Activated T-helper 1 cell treated with anti-CD3 and anti-CD28 coated beads, Interleukin-12 subunit alpha, Interleukin-12 subunit beta, Interleukin-2, Interleukin-4 antibody, amounts not matched to agents 30 ng/mL and 10 ng/mL and 1 ng/mL, durations not matched to agents 14 hours and 24 hours and 36 hours (primary cell): Measurements from ENCODE around the gene TMED10. TPM values are rescaled to one million over a fixed set of nuclear protein-coding genes. Genes with fewer than 3 reads are reported as not detected.
"Not testable (repeated sequence)": the region's sequence is repeated elsewhere in the genome, so short reads cannot be mapped to it uniquely, and the experiment has no call there.

ENCODE experiments used
- DNase-seq: peaks from one replicate; pipeline ENCODE4 v3.0.0; 2021; ENCODE audit warnings: low spot score
- H3K27ac Mint-ChIP-seq: one replicate; pipeline ENCODE4 v1.8.0; 2021; ENCODE audit warnings: mild to moderate bottlenecking, mixed read lengths
- H3K27me3 Mint-ChIP-seq: one replicate; pipeline ENCODE4 v1.8.0; 2022; ENCODE audit warnings: mild to moderate bottlenecking, moderate library complexity, mixed read lengths; ENCODE audit not compliant: insufficient read depth
- H3K36me3 Mint-ChIP-seq: one replicate; pipeline ENCODE4 v1.8.0; 2021; ENCODE audit warnings: low read depth, mixed read lengths
- H3K4me1 Mint-ChIP-seq: one replicate; pipeline ENCODE4 v1.8.0; 2021; ENCODE audit warnings: low read depth, mixed read lengths
- H3K4me3 Mint-ChIP-seq: one replicate; pipeline ENCODE4 v1.8.0; 2021; ENCODE audit warnings: mild to moderate bottlenecking, moderate library complexity, mixed read lengths
- H3K9me3 Mint-ChIP-seq: one replicate; pipeline ENCODE4 v1.8.0; 2021; ENCODE audit warnings: mixed read lengths
- intact Hi-C: fragments of 100-400 bp; cut with micrococcal nuclease; formaldehyde crosslinking; loops from one replicate; pipeline ENCODE4 v1.15.1; 2024
- total RNA-seq: library from RNA; stranded (reverse); gene quantifications from 2 replicates; pipeline ENCODE4 v1.2.3, GENCODE V29; 2022

The TMED10 gene
- total RNA-seq, 1 donor from 2014 or later, result 195 TPM

DNA sequence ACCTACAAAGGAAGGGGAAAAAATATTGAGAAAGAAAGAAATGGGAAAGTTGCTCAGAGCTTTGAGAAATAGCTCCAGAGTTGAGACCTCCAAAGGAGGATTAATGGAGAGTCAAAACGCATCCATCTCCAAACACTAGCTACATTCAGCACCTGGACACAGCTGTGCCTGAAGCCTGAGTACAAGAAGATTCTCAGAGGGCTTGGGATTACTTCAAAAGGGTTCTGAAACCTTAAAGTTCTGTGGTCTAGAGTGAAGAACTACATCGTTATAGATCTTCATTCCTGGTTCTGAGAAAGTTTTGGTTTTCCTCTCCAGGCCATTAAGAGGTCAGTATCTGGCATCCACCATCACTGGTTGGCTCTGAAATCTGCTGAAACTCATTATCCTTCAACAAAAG is 10.5 kb upstream of the TMED10 start:
- intact Hi-C loops, result no loop called here
- no peak overlapping the region for H3K4me3 Mint-ChIP-seq
- DNase-seq, result no peak
- H3K36me3 Mint-ChIP-seq, result no peaks in the 10 kb centered on the region
- H3K27me3 Mint-ChIP-seq, result peaks cover 29% of the 10 kb centered on the region
- peaks cover 6% of the 10 kb centered on the region for H3K4me1 Mint-ChIP-seq
- H3K27ac Mint-ChIP-seq, result no peak overlapping the region
- H3K9me3 Mint-ChIP-seq, result no peaks in the 10 kb centered on the region

DNA sequence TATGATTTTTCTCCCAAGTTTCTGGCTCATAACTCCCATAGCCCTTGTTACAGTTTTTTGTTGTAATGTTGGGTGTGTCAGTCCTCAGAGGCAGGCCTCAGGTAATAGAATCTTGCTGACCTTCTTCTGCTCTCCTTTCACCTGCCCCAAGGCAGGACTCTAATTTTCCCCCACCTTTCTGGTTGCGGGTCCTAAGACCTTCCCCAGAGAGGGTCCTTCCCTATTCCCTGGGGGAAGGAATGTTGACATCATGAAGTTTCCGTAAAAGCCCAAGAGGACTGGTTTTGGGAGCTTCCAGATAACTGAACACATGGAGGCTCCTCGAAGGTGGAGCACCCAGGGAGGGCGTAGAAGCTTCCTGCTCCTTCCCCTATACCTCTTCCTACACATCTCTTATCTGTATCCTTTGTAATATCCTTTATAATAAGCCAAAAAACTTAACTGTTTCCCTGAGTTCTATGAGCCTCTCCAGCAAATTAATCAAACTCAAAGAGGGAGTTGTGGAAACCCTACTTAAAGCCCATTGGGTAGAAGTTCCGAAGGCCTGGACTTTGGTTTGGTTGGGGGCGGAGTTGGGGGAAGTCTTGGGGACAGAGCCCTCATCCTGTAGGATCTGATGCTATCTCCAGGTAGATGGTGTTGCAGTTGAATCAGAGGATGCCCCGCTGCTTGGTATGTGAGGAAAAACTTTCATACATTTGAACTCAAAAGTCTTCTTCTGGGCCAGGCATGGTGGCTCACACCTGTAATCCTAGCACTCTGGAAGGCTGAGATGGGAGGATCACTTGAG is 9.0 kb upstream of the TMED10 start:
- no peak for DNase-seq
- Mint-ChIP-seq H3K27ac (no peak overlapping the region), H3K27me3 (peaks cover 29% of the 10 kb centered on the region), H3K9me3 (no peaks in the 10 kb centered on the region), H3K4me3 (no peak overlapping the region), H3K36me3 (no peaks in the 10 kb centered on the region), H3K4me1 (peaks cover 6% of the 10 kb centered on the region)
- intact Hi-C loops, result no loop called here

DNA sequence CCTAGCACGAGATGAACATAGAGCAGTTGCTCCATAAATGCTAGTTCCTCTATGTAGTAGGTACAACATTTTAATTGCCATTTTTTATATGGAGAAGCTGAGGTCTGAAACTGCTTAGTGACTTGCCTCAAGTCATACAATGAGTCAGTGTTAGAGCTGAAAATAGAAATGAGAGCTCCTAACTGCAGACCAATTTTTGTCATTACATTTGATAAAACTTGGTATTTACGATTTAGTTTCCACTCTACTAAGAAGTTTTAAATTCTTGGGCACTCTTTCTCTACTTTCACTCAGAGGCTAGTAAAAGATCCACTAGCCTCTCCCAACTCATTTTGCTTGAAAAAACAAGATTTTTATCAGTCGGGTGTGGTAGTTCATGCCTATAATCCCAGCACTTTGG is 8.1 kb upstream of the TMED10 start:
- H3K4me3 Mint-ChIP-seq, result no peak overlapping the region
- peaks cover 6% of the 10 kb centered on the region for H3K4me1 Mint-ChIP-seq

DNA sequence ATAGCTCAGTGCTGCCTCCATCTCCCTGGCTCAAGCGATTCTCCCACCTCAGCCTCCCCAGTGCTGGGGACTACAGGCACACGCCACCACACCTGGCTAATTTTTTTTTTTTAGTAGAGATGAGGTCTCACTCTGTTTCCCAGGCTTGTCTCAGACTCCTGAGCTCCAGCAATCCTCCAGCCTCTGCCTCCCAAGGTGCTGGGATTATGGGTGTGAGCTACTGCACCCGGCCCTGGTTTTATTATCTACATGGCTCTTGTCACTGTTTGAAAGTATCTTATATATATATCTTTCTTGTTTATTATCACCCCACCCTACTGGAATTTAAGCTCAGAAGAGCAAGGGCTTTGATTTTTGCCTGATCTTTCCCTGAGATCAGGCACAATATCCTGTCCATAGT is 7.6 kb upstream of the TMED10 start:
- Mint-ChIP-seq H3K9me3 (no peaks in the 10 kb centered on the region), H3K4me1 (peaks cover 6% of the 10 kb centered on the region), H3K27me3 (peaks cover 33% of the 10 kb centered on the region), H3K27ac (no peak overlapping the region), H3K36me3 (no peaks in the 10 kb centered on the region), H3K4me3 (no peak overlapping the region)
- DNase-seq, result no peak
- intact Hi-C loops, result no loop called here

More for the DNA sequence above, 8.1 kb upstream of the TMED10 start:
- H3K36me3 Mint-ChIP-seq, result no peaks in the 10 kb centered on the region
- H3K27ac Mint-ChIP-seq, result no peak overlapping the region
- DNase-seq, result no peak
- no peaks in the 10 kb centered on the region for H3K9me3 Mint-ChIP-seq
- intact Hi-C loops, result no loop called here
- peaks cover 32% of the 10 kb centered on the region for H3K27me3 Mint-ChIP-seq

DNA sequence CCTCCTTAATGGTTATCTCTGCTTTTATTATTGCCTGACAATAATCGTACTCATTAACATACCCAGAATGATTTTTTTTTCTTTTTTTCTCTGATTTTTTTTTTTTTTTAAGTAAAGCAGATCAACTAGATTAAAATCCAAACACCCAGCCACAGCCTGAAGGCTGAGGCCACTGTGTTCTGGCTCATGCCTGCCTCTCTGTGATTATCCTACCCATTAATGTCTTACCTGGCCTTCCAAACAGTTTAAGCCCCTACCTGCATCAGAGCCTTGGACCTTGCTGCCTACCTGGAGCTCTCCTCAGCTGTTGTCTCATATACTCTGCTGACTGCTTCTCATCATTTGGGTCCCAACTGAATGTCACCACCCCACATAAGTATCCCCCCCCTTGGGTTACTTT is 6.8 kb upstream of the TMED10 start:
- Mint-ChIP-seq H3K27ac (no peak overlapping the region), H3K4me3 (no peak overlapping the region), H3K27me3 (peaks cover 29% of the 10 kb centered on the region), H3K4me1 (peaks cover 6% of the 10 kb centered on the region), H3K36me3 (no peaks in the 10 kb centered on the region), H3K9me3 (no peaks in the 10 kb centered on the region)
- no peak for DNase-seq
- intact Hi-C loops, result no loop called here

DNA sequence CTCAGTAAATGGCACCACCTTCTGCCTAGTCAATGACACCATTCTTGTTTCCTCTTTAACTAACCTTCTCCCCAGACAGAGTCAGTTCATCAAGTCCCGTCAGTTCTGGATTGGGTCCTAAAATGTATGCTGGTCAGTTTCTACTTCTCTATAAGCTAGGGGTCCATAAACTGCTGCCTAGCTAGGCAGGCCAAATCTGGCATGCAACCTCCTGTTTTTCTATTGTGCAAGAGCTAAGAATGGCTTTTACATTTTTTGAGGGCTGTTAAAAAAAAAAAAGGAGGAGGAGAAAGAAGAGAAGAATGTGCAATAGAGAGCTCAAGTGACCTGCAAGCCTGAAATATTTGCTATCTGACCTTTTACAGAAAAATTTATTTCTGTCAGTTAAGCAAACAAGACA is 6.4 kb upstream of the TMED10 start:
- Mint-ChIP-seq H3K4me3 (no peak overlapping the region), H3K27me3 (peaks cover 28% of the 10 kb centered on the region), H3K27ac (no peak overlapping the region), H3K9me3 (no peaks in the 10 kb centered on the region), H3K4me1 (peaks cover 6% of the 10 kb centered on the region), H3K36me3 (no peaks in the 10 kb centered on the region)
- DNase-seq, result no peak
- intact Hi-C loops, result no loop called here

DNA sequence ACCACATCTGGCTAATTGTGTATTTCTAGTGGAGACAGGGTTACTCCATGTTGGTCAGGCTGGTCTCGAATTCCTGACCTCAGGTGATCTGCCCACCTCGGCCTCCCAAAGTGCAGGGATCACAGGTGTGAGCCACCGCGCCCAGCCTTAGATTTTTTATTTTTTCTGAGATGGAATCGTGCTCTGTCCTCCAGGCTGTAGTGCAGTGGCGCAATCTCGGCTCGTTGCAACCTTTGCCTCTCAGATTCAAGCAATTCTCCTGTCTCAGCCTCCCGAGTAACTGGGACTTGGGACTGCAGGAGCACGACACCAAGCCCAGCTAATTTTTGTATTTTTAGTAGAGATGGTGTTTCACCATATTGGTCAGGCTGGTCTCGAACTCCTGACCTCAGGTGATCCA is 5.8 kb upstream of the TMED10 start:
- H3K4me1 Mint-ChIP-seq, H3K27ac Mint-ChIP-seq, H3K36me3 Mint-ChIP-seq, intact Hi-C loops, H3K9me3 Mint-ChIP-seq, DNase-seq, H3K4me3 Mint-ChIP-seq: not testable (repeated sequence)
- peaks cover 28% of the 10 kb centered on the region for H3K27me3 Mint-ChIP-seq

DNA sequence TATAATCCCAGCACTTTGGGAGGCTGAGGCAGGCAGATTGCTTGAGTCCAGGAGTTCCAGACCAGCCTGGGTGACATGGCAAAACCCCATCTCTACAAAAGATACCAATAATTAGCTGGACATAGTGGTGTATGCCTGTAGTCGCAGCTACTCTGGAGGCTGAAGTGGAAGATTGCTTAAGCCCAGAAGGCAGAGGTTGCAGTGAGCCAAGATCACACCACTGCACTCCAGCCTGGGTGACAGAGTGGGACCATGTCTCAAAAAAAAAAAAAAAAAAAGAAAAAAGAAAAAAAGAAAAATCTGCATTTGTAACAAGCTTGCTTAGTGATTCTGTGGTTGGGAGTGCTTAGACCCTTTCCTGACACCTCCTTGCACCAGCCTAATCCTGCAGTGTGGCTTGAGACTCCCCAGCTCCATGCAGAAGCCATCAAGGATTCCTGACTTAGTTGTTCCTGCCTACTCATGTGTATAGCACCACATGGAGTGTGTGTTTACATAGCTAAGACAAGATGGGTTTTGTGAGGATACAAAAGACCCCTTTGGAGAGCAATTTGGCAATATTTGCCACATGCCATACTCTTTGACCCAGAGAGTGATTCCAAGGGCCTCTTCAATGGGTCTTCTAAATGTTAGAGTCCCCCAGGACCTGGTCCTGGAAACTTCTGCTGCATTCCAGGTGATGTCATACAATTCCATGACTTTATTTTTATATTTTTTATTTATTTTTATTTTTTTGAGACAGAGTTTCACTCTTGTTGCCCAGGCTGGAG is 5.1 kb upstream of the TMED10 start:
- DNase-seq, result no peak
- no peaks in the 10 kb centered on the region for H3K36me3 Mint-ChIP-seq
- intact Hi-C loops, result no loop called here
- peaks cover 9% of the 10 kb centered on the region for H3K4me1 Mint-ChIP-seq
- no peak overlapping the region for H3K27ac Mint-ChIP-seq
- no peaks in the 10 kb centered on the region for H3K9me3 Mint-ChIP-seq
- H3K4me3 Mint-ChIP-seq, result no peak overlapping the region
- peaks cover 24% of the 10 kb centered on the region for H3K27me3 Mint-ChIP-seq

DNA sequence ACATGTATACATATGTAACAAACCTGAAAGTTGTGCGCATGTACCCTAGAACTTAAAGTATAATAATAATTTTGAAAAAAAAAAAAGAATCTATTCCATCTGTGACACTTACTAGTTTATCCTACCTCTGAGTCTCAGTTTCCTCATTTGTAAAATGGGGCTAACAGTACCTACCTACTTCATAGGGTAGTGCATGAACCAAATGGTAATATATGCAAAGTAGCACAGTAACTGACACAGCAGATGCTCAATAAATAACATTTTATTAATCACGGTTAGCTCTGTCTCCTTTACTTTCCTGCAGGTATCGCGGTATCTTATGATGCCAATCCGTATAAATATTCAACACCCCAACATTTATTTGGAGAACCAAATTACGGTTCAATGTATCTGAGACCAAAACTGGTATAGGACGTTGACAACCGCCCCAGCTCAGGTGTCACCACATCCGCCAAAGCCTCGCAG is 703 bp downstream of the TMED10 start:
- peaks cover 7% of the 10 kb centered on the region for H3K27me3 Mint-ChIP-seq
- intact Hi-C loops, result loop anchor here (1.0 to 5.0 kb wide), 11 partner anchors 18 to 807 kb away; partner anchors contain the start of genes ACYP1, DLST, FOS and NEK9
- peak overlapping the region; percentile 96 for H3K27ac Mint-ChIP-seq
- H3K36me3 Mint-ChIP-seq, result peaks cover 20% of the 10 kb centered on the region
- peak overlapping the region; percentile 89 for H3K4me3 Mint-ChIP-seq
- H3K9me3 Mint-ChIP-seq, result no peaks in the 10 kb centered on the region
- H3K4me1 Mint-ChIP-seq, result peaks cover 39% of the 10 kb centered on the region
- DNase-seq, result no peak

DNA sequence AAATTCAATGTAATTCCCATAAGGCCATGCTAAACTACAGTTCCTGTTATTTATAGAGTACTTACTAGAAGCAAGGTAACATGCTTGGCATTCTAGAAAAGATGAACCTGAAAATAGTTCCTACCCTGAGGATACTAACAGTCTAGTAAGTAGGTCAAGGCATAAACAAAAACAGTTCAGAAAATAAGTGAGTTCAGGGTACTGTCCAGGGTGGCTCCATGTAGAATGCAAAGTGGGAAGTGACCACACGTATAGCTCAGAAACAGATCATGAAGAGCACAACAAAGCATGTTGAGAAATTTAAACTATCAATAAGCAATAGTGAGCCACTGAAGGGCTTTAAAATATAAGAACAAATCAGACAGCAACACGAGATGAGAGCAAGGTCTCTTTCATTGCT is 2.3 kb downstream of the TMED10 start:
- peaks cover 2% of the 10 kb centered on the region for H3K27me3 Mint-ChIP-seq
- intact Hi-C loops, result no loop called here
- no peaks in the 10 kb centered on the region for H3K9me3 Mint-ChIP-seq
- H3K4me3 Mint-ChIP-seq, result peak overlapping the region; percentile 74
- H3K27ac Mint-ChIP-seq, result peak overlapping the region; percentile 80
- DNase-seq, result no peak
- H3K4me1 Mint-ChIP-seq, result peaks cover 41% of the 10 kb centered on the region
- peaks cover 22% of the 10 kb centered on the region for H3K36me3 Mint-ChIP-seq

DNA sequence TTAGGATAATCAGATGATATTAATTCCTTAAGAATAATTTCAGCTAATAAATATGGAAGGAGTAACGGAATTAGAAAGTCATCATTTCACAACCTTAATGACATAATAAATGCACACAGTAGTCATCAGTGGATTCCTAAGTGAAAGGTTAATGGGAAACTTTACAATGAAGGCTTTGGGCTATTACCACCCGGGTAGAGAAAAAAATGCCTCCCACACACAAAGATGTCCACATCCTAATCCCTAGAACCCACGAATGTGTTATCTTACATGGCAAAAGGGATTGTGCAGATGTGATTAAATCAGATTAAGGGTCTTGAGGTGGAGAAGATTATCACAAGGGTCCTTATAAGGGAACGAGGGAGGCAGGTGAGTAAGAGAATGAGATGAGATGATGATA is 5.6 kb downstream of the TMED10 start:
- Mint-ChIP-seq H3K9me3 (no peaks in the 10 kb centered on the region), H3K27me3 (no peaks in the 10 kb centered on the region), H3K4me3 (no peak overlapping the region), H3K36me3 (peaks cover 26% of the 10 kb centered on the region), H3K4me1 (peaks cover 44% of the 10 kb centered on the region), H3K27ac (no peak overlapping the region)
- intact Hi-C loops, result no loop called here
- DNase-seq, result no peak

DNA sequence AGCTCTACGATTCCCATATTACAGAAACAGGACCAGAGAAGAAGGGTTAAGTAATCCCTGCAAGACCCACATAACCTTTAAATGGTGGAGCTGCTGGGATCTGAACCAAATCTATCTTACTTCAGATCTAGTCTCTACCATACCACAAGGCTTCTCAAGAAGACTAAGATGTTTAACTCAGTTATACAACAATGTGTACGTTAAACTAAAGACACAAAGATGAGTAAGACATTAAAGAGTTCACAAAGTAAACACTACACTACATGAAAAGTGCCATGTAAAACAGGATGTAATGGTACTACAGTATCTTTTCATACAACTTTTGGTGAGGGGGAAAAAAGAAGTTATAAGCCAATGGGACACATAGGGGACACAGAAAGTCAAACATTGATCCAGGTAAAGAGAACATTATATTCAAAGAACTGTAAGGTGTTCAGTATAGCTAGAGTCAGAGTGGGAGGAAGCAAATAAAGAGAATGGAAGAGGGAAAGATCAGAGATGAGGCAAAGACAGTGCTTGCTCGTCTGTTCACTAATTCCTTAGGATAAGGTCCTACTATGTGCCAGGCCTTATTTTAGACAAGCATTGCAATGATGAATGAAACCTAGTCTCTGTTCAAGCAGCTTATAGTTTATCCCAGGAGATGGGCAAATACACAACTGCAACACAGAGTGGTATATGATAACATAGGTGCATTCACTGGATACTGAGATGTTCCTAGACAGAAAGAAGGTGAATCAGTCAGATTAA is 7.7 kb downstream of the TMED10 start:
- intact Hi-C loops, result no loop called here

DNA sequence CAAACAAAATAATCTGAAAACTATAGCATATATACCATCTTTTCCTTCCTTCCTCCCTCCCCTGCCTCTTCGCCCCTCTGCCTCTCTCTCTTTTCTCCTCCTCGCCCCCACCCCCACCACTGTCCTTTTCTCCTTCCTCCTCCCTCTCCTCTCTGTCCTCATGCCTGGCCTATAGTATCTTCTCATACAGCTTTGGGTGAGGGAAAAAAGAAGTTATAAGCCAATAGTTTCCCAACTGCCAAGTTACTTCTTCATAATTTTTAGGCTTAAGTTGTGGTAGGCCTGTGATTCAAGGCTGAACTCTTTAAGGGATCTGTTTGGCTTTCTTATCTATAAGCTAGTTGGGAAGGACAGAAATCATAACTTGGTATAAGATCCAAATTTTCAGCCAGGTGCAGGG is 9.1 kb downstream of the TMED10 start:
- no peak overlapping the region for H3K27ac Mint-ChIP-seq
- no peak for DNase-seq
- no peaks in the 10 kb centered on the region for H3K9me3 Mint-ChIP-seq
- no peak overlapping the region for H3K4me3 Mint-ChIP-seq
- H3K27me3 Mint-ChIP-seq, result no peaks in the 10 kb centered on the region
- intact Hi-C loops, result no loop called here
- peaks cover 18% of the 10 kb centered on the region for H3K36me3 Mint-ChIP-seq
- H3K4me1 Mint-ChIP-seq, result peaks cover 20% of the 10 kb centered on the region

More for the DNA sequence above, 7.7 kb downstream of the TMED10 start:
- peaks cover 17% of the 10 kb centered on the region for H3K36me3 Mint-ChIP-seq
- no peaks in the 10 kb centered on the region for H3K27me3 Mint-ChIP-seq
- H3K9me3 Mint-ChIP-seq, result no peaks in the 10 kb centered on the region
- H3K4me3 Mint-ChIP-seq, result no peak overlapping the region
- H3K27ac Mint-ChIP-seq, result no peak overlapping the region
- peaks cover 26% of the 10 kb centered on the region for H3K4me1 Mint-ChIP-seq
- DNase-seq, result no peak
